ENCODE data around the gene AXIN1.
"Not testable (repeated sequence)": the region's sequence is repeated elsewhere in the genome, so short reads cannot be mapped to it uniquely, and the experiment has no call there.

AXIN1 gene

GRCh38 chr16:352547-353403 is at the start of gene AXIN1:
AXIN1 (minus strand) TSS chr16:352723; CDS start chr16:347025, 5,698 bp downstream.
- DNase-seq: peak; percentile 100

GRCh38 chr16:401468-402348 is 49.2 kb upstream of the AXIN1 start, which contains the start of gene DECR2:
DECR2 (plus strand) TSS chr16:401885; CDS start chr16:401964, 79 bp downstream.
- DNase-seq: peak; percentile 96

GRCh38 chr16:400061-400591 is 47.6 kb upstream of the AXIN1 start:
- no peak for DNase-seq

GRCh38 chr16:399340-400019 is 47.0 kb upstream of the AXIN1 start:
- DNase-seq: no peak

- DNase-seq: no peak
Observed at GRCh38 chr16:398561-399339, 46.2 kb upstream of the AXIN1 start.

GRCh38 chr16:397736-398332 is 45.3 kb upstream of the AXIN1 start:
- DNase-seq: no peak

DNA sequence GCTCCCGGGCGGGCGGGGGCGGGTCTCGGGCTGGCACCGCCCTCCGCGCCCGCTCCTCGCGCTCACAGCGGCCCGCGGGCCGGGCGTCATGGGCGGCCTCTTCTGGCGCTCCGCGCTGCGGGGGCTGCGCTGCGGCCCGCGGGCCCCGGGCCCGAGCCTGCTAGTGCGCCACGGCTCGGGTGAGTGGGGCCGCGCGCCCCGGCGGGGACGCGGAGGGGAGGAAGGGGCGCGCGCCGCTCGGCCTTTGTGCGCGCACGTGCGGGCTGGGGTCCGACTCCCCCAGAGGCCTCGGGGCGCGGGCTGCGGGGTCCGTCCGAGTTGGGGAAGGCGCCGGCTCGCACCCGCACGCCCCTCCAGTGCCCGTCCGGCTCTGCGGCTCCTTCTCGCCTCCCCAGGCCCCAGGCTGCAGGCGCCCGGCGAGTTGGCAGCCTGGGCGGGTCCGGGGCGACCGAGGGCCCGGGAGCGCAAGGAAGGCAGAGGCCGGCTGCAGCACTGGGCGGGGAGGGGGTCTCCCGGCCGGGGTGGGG is 44.7 kb upstream of the AXIN1 start, which contains the start of gene NME4:
Gene NME4 (plus strand): TSS at position 65 of the 527 bp plus-strand sequence. CDS start 24 bp downstream, at position 89.
- no peak for DNase-seq

DNA sequence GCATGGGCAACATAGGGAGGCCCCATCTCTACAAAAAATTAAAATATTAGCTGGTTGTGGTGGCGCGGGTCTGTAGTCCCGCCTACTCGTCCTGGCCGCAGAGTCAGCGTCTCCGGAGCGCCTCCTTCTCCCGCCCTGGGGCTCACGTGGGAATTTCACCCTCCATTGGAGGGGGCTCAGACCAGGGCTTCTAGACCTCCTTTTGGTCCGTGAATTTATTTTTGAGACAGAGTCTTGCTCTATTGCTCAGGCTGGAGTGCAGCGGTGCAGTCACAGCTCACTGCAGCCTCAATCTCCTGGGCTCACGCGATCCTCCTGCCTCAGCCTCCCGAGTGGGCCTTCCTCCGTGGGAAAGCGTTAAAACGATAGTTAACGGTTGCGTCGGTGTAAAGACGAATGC is 44.1 kb upstream of the AXIN1 start:
- DNase-seq: no peak

- no peak for DNase-seq
Observed at GRCh38 chr16:396199-396598, 43.7 kb upstream of the AXIN1 start.

GRCh38 chr16:392450-393030 is 40.0 kb upstream of the AXIN1 start:
- no peak for DNase-seq

- peak; percentile 57 for DNase-seq
Observed at GRCh38 chr16:391885-392335, 39.4 kb upstream of the AXIN1 start.

DNA sequence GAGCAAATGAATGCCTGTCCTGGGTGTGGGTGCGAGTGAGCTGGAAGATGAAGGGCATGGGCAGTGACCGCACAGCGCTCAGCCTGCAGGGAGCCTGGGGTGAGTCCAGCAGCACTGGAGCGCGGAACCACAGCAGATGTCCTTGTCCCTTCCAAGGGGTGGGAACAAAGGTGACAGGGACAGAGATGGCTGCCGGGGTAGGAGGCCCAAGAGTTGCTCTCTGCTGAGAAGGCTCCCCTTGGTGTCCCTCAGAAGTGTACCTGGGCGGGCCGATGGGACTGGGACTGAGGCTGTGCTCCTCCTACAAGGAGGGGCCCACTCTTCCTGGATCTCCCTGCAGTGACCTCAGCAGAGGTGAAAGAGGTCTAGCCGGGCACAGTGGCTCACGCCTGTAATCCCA is 36.8 kb upstream of the AXIN1 start:
- no peak for DNase-seq

DNA sequence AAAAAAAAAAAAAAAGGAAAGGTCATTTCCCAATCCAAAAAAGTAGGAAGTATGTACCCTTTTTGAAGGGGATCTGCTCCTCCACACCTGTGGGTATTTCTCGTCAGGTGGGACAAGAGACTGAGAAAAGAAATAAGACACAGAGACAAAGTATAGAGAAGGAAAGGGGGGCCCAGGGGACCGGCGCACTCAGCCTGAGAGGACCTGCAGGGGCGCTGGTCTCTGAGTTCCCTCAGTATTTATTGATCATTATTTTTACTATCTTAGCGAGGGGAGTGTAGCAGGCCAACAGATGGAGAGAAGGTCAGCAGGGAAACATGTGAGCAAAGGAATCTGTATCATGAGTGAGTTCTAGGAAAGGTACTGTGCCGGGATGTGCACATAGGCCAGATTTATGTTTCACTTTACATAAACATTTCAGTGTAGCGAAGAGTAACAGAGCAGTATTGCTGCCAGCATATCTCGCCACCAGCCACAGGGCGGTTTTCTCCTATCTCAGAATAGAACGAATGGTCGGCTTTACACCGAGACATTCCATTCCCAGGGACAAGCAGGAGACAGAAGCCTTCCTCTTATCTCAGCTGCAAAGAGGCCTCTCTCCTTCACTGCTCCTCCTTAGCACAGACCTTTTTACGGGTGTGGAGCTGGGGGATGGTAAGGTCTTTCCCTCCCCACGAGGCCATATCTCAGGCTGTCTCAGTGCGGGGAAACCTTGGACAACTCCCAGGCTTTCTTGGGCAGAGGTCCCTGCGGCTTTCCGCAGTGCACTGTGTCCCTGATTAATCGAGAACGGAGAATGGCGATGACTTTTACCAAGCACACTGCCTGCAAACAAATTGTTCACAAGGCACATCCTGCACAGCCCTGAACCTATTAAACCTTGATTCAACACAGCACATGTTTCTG is 35.5 kb upstream of the AXIN1 start:
- DNase-seq: not testable (repeated sequence)

- DNase-seq: no peak
Observed at GRCh38 chr16:386641-387156, 34.2 kb upstream of the AXIN1 start.

DNA sequence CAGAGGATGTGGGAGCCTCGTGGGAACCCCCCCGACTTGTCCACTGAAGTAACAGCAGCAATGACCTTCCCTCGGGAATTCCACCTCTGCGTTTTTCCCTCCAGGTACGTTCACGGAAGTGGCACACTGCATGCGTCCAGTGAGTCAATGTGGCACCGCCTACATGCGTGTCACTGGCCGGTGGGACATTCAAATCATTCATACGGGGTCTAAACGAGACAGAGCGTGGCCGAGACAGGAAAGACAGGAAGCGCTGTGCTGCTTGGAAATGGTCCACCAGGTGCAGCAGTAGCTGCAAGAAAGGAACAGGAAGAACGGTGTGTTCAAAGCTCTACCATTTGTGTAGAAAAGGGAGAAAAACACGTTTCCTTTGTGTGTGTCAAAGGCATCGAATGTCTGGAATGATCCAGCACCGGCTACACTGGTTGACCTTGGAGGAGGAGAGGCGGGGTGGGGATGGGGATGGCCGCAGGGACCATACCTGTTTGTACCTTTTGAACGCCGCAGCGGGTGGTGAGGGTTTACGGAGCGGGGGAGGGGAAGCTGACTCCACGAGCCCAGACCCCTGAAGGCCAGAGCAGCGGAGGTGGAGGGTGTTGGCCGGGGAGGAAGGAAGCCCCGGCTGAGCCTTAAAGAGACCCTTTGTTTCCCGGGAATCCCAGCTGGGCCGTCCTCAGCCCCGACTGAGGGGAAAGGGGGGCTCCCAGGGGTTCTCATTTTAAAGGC is 31.0 kb upstream of the AXIN1 start:
- DNase-seq: no peak

- DNase-seq: peak; percentile 54
Observed at GRCh38 chr16:381789-382717, 29.5 kb upstream of the AXIN1 start, which contains the start of gene PGAP6. PGAP6 (minus strand) TSS chr16:381978; CDS start chr16:381821, 157 bp downstream.

Data from activated CD4-positive, alpha-beta T cell treated with anti-CD3 and anti-CD28 coated beads for 1 hour (primary cell).